ENCODE data around the gene SNUPN. TPM values are rescaled to one million over a fixed set of nuclear protein-coding genes. Genes with fewer than 3 reads are reported as not detected.

Gene SNUPN
- total RNA-seq, 4 donors from 2014 or later, result 2.0 to 35.8 (median 29.1) TPM

DNA sequence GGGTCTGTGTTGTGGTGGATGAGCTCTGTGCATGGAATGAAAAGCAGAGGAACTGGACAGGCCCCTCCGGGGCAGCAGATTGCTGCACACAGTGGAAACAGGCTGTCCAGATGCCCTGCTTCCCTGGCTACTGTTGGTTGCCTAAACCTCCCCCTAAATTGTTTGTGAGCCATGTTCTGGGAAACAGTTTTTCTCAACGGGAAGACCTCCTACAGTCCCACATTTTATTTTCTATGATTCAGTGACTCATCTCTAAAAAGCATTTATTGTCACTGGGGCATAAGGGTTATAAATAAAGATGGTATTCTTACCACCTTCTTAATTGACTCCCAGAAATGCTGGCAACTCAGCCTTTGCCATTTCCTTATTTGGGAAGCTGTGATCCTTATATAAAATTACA, 26.1 kb downstream of the SNUPN start:
- H3K27ac ChIP-seq, result peak overlapping the region in 1 of 2 donors; percentile 22
- H3K36me3 ChIP-seq, result no peaks in the 10 kb centered on the region
- TF ChIP-seq, protein P1, sequence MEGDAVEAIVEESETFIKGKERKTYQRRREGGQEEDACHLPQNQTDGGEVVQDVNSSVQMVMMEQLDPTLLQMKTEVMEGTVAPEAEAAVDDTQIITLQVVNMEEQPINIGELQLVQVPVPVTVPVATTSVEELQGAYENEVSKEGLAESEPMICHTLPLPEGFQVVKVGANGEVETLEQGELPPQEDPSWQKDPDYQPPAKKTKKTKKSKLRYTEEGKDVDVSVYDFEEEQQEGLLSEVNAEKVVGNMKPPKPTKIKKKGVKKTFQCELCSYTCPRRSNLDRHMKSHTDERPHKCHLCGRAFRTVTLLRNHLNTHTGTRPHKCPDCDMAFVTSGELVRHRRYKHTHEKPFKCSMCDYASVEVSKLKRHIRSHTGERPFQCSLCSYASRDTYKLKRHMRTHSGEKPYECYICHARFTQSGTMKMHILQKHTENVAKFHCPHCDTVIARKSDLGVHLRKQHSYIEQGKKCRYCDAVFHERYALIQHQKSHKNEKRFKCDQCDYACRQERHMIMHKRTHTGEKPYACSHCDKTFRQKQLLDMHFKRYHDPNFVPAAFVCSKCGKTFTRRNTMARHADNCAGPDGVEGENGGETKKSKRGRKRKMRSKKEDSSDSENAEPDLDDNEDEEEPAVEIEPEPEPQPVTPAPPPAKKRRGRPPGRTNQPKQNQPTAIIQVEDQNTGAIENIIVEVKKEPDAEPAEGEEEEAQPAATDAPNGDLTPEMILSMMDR (IDR thresholded peaks at IDR 0.05), result no peak
- TF ChIP-seq POLR2A (IDR thresholded peaks at IDR 0.05), result no peak
- no peak overlapping the region for H3K4me3 ChIP-seq
- no peaks in the 10 kb centered on the region for H3K9me3 ChIP-seq
- intact Hi-C loops (cut with DNase I; ENCODE audit: low total_unique reads), result no loop called here
- no peaks in the 10 kb centered on the region for H3K4me1 ChIP-seq
- no peak for DNase-seq
- H3K27me3 ChIP-seq, result no peaks in the 10 kb centered on the region

- TF ChIP-seq, protein P1 (IDR thresholded peaks at IDR 0.05), result no peak
- no peak for TF ChIP-seq POLR2A (IDR thresholded peaks at IDR 0.05)
- H3K4me1 ChIP-seq, result no peaks in the 10 kb centered on the region
- H3K27me3 ChIP-seq, result no peaks in the 10 kb centered on the region
- DNase-seq, result no peak
- intact Hi-C loops (cut with DNase I; ENCODE audit: low total_unique reads), result no loop called here
- H3K4me3 ChIP-seq, result no peak overlapping the region
- H3K27ac ChIP-seq, result no peak overlapping the region
- no peaks in the 10 kb centered on the region for H3K36me3 ChIP-seq
- no peaks in the 10 kb centered on the region for H3K9me3 ChIP-seq
Observed at GRCh38 chr15:75598361-75598760, 27.2 kb downstream of the SNUPN start.

- Histone ChIP-seq H3K27me3 (no peaks in the 10 kb centered on the region), H3K4me3 (no peak overlapping the region), H3K4me1 (no peaks in the 10 kb centered on the region), H3K36me3 (no peaks in the 10 kb centered on the region), H3K27ac (no peak overlapping the region), H3K9me3 (no peaks in the 10 kb centered on the region)
- no peak for DNase-seq
- intact Hi-C loops (cut with DNase I; ENCODE audit: low total_unique reads), result no loop called here
- TF ChIP-seq, protein P1 (IDR thresholded peaks at IDR 0.05), result peak in 1 of 4 experiments; percentile 20
- TF ChIP-seq POLR2A (IDR thresholded peaks at IDR 0.05), result no peak
Observed at GRCh38 chr15:75597667-75598341, 27.7 kb downstream of the SNUPN start.

GRCh38 chr15:75596703-75597345, 28.7 kb downstream of the SNUPN start:
- no peaks in the 10 kb centered on the region for H3K9me3 ChIP-seq
- DNase-seq, result no peak
- no peaks in the 10 kb centered on the region for H3K27me3 ChIP-seq
- no peak overlapping the region for H3K4me3 ChIP-seq
- intact Hi-C loops (cut with DNase I; ENCODE audit: low total_unique reads), result no loop called here
- TF ChIP-seq, protein P1 (IDR thresholded peaks at IDR 0.05), result no peak
- TF ChIP-seq POLR2A (IDR thresholded peaks at IDR 0.05), result no peak
- H3K27ac ChIP-seq, result no peak overlapping the region
- H3K36me3 ChIP-seq, result no peaks in the 10 kb centered on the region
- no peaks in the 10 kb centered on the region for H3K4me1 ChIP-seq

GRCh38 chr15:75594276-75594675, 31.2 kb downstream of the SNUPN start:
- no peaks in the 10 kb centered on the region for H3K9me3 ChIP-seq

More at GRCh38 chr15:75594276-75594675, 31.2 kb downstream of the SNUPN start:
- H3K27ac ChIP-seq, result peak overlapping the region in 1 of 2 donors; percentile 35
- DNase-seq, result peak; percentile 64 to 66
- H3K36me3 ChIP-seq, result no peaks in the 10 kb centered on the region
- no peaks in the 10 kb centered on the region for H3K4me1 ChIP-seq
- H3K4me3 ChIP-seq, result no peak overlapping the region
- intact Hi-C loops (cut with DNase I; ENCODE audit: low total_unique reads), result no loop called here
- no peak for TF ChIP-seq POLR2A (IDR thresholded peaks at IDR 0.05)
- TF ChIP-seq, protein P1 (IDR thresholded peaks at IDR 0.05), result no peak
- H3K27me3 ChIP-seq, result no peaks in the 10 kb centered on the region

Data from uterus (tissue), 4 donors.